Measurements from ENCODE around the gene COA6. TPM values are rescaled to one million over a fixed set of nuclear protein-coding genes. Genes with fewer than 3 reads are reported as not detected.

COA6 gene
- total and polyA plus RNA-seq, 2 of the 8 experiments (the other 6 are each of a cell fraction or from before 2014, with no cell fraction given), result 22.9 to 44.9 TPM

- Histone ChIP-seq H2BK5ac (ENCODE audit: low read depth, low read length) (no peak overlapping the region), H3K27ac (ENCODE audit: low read depth, low read length) (no peak overlapping the region), H3K14ac (ENCODE audit: insufficient read length) (no peak overlapping the region), H3K36me3 (ENCODE audit: control insufficient read depth in 2 of 4, insufficient read depth in 4 of 4, low read length in 3 of 4) (peaks cover 2 to 11% (median 7%) of the 10 kb centered on the region in 4 experiments; a peak in 6 of 8 replicates), H3K4ac (replicated peaks; ENCODE audit: insufficient read length, low read depth, low read length) (no peak overlapping the region), H2AFZ (ENCODE audit: low read length) (no peak overlapping the region), H3K27me3 (replicated peaks in 1 of 4; ENCODE audit: control insufficient read depth in 3 of 4, extremely low read depth in 1 of 4, insufficient read depth in 3 of 4, low read length in 3 of 4) (no peaks in the 10 kb centered on the region), H2AK5ac (ENCODE audit: low read depth, low read length) (no peak overlapping the region), H3K4me1 (replicated peaks in 1 of 4; ENCODE audit: control insufficient read depth in 3 of 4, insufficient read depth in 4 of 4, low read length in 3 of 4) (no peaks in the 10 kb centered on the region), H4K5ac (ENCODE audit: insufficient read length, low read depth, low read length) (no peak overlapping the region), H2BK15ac (ENCODE audit: low read length) (no peak overlapping the region), H3K18ac (ENCODE audit: extremely low read depth, low read length) (no peak overlapping the region), H3K79me1 (ENCODE audit: low read depth, low read length) (no peaks in the 10 kb centered on the region), H4K20me1 (replicated peaks in 1 of 2; ENCODE audit: control insufficient read depth in 1 of 2, insufficient read depth in 2 of 2, low read length in 2 of 2) (no peaks in the 10 kb centered on the region), H3K9me3 (ENCODE audit: insufficient read depth in 2 of 2, low read depth in 1 of 2, low read length in 1 of 2) (no peaks in the 10 kb centered on the region), H2BK12ac (ENCODE audit: low read depth, low read length) (no peak overlapping the region), H3K23me2 (ENCODE audit: low read depth, low read length) (no peaks in the 10 kb centered on the region), H3K79me2 (ENCODE audit: control insufficient read depth in 1 of 2, insufficient read depth in 2 of 2, low read length in 2 of 2) (no peaks in the 10 kb centered on the region), H4K91ac (replicated peaks; ENCODE audit: insufficient read length, low read length) (no peak overlapping the region), H2BK20ac (ENCODE audit: low read length) (no peak overlapping the region), H3K56ac (replicated peaks; ENCODE audit: insufficient read length, low read depth, low read length) (no peak overlapping the region), H4K8ac (ENCODE audit: extremely low read depth, insufficient read depth, low read length) (no peak overlapping the region), H3K4me3 (ENCODE audit: extremely low read depth in 1 of 4, insufficient read depth in 2 of 4, low read depth in 3 of 4, low read length in 4 of 4) (no peak overlapping the region), H3K9ac (replicated peaks in 1 of 4; ENCODE audit: extremely low read depth in 1 of 4, low read depth in 3 of 4, low read length in 3 of 4) (no peak overlapping the region), H3K4me2 (ENCODE audit: insufficient read depth in 1 of 2, low read depth in 2 of 2, low read length in 2 of 2) (no peak overlapping the region), H3K23ac (ENCODE audit: insufficient read length) (no peak overlapping the region), H2BK120ac (replicated peaks; ENCODE audit: low read depth, low read length) (no peak overlapping the region)
- TF ChIP-seq KDM5A (IDR thresholded peaks at IDR 0.05; ENCODE audit: low read length) (no peak), SRF (IDR thresholded peaks at IDR 0.05; ENCODE audit: low read depth, low read length) (no peak), POLR2A (IDR thresholded peaks at IDR 0.05; ENCODE audit: control extremely low read depth in 1 of 2, low read depth in 2 of 2, low read length in 2 of 2) (no peak), CEBPB (IDR thresholded peaks at IDR 0.05; ENCODE audit: low read depth, low read length) (no peak)
- FAIRE-seq (no peak), DNase-seq (ENCODE audit: low read depth in 1 of 2, low spot score in 2 of 2) (no peak)
- ChIA-PET CTCF (ENCODE audit: partially characterized antibody) (interaction anchor here (0.7 to 0.8 kb wide), 3 partner anchors 43 to 78 kb away, joined by 3 read pairs; no protein-coding TSS in a partner anchor), POLR2A (ENCODE audit: partially characterized antibody) (no interaction called here)
- 97% methylated on average over 5 of the region's 5 CpGs; no CpG with 5 or more reads in 1 of the 2 experiments for WGBS, 2 experiments (ENCODE audit: extremely low coverage in 1 of 2, insufficient coverage in 1 of 2, insufficient read length in 1 of 2, insufficient replicate concordance in 2 of 2, low coverage in 1 of 2, low lambda C conversion rate in 2 of 2, missing lambda C conversion rate in 1 of 2)
These were observed 22.0 kb downstream of the COA6 start for GRCh38 chr1:234395297-234395696.

Data from H1 (cell line).